GM21447 (cell line): ENCODE measurements around the gene KPNA3.
"Not testable (repeated sequence)": the region's sequence is repeated elsewhere in the genome, so short reads cannot be mapped to it uniquely, and the experiment has no call there.

ENCODE experiments used
- ATAC-seq: cut with Tn5 transposase; IDR thresholded peaks from one replicate; pipeline ENCODE4 v1.9.1; 2021; ENCODE audit not compliant: unreplicated experiment

Gene KPNA3

GRCh38 chr13:49792550-49793324 is at the start of gene KPNA3:
Gene KPNA3, minus strand, starts transcription at chr13:49792682. Its CDS starts 176 bp downstream, at chr13:49792506.
- peak; percentile 85 for ATAC-seq

GRCh38 chr13:49841964-49842363 is 49.5 kb upstream of the KPNA3 start:
- no peak for ATAC-seq

GRCh38 chr13:49840675-49841074 is 48.2 kb upstream of the KPNA3 start:
- ATAC-seq: no peak

GRCh38 chr13:49840266-49840665 is 47.8 kb upstream of the KPNA3 start:
- ATAC-seq: no peak

GRCh38 chr13:49838989-49839388 is 46.5 kb upstream of the KPNA3 start:
- ATAC-seq: no peak

GRCh38 chr13:49836516-49836915 is 44.0 kb upstream of the KPNA3 start:
- ATAC-seq: no peak

GRCh38 chr13:49833402-49833801 is 40.9 kb upstream of the KPNA3 start:
- no peak for ATAC-seq

GRCh38 chr13:49831455-49831854 is 39.0 kb upstream of the KPNA3 start:
- ATAC-seq: no peak

GRCh38 chr13:49830721-49831120 is 38.2 kb upstream of the KPNA3 start:
- ATAC-seq: no peak

- no peak for ATAC-seq
Measured at GRCh38 chr13:49829715-49830114, 37.2 kb upstream of the KPNA3 start.

- ATAC-seq: no peak
Measured at GRCh38 chr13:49828453-49828852, 36.0 kb upstream of the KPNA3 start.

- no peak for ATAC-seq
Measured at GRCh38 chr13:49827891-49828290, 35.4 kb upstream of the KPNA3 start.

GRCh38 chr13:49827336-49827735 is 34.9 kb upstream of the KPNA3 start:
- no peak for ATAC-seq

- ATAC-seq: no peak
Measured at GRCh38 chr13:49821216-49822009, 28.9 kb upstream of the KPNA3 start.

- no peak for ATAC-seq
Measured at GRCh38 chr13:49820591-49821215, 28.2 kb upstream of the KPNA3 start.

- ATAC-seq: not testable (repeated sequence)
Measured at GRCh38 chr13:49816047-49816446, 23.6 kb upstream of the KPNA3 start.

GRCh38 chr13:49814551-49815270 is 22.2 kb upstream of the KPNA3 start:
- no peak for ATAC-seq

- no peak for ATAC-seq
Measured at GRCh38 chr13:49812812-49813211, 20.3 kb upstream of the KPNA3 start.

- no peak for ATAC-seq
Measured at GRCh38 chr13:49811527-49811908, 19.0 kb upstream of the KPNA3 start.

GRCh38 chr13:49810567-49811526 is 18.4 kb upstream of the KPNA3 start:
- ATAC-seq: no peak
